ENCODE results near the gene REC114.

- TF ChIP-seq POLR2A (IDR thresholded peaks at IDR 0.05; ENCODE audit: low read depth, low read length), result no peak
- TF ChIP-seq CTCF (IDR thresholded peaks at IDR 0.05; ENCODE audit: extremely low read depth in 1 of 2, insufficient read depth in 1 of 2, low read depth in 1 of 2, low read length in 2 of 2), result no peak
- TF ChIP-seq POLR2AphosphoS5 (IDR thresholded peaks at IDR 0.05; ENCODE audit: insufficient read depth, low read depth, low read length), result no peak
- no peak for TF ChIP-seq MAX (IDR thresholded peaks at IDR 0.05; ENCODE audit: insufficient read depth, insufficient read length)
- no peak for TF ChIP-seq EZH2 (IDR thresholded peaks at IDR 0.05; ENCODE audit: borderline replicate concordance, low read depth, low read length, severe bottlenecking)
Measured at GRCh38 chr15:73515527-73515926, 72.6 kb downstream of the REC114 start.
